ENCODE measurements around the gene TMEM178B. TPM values are rescaled to one million over a fixed set of nuclear protein-coding genes. Genes with fewer than 3 reads are reported as not detected.
A peak's percentile ranks its signal among the peaks of the same experiment; 100 is the strongest.

Gene TMEM178B
- total RNA-seq, 2 donors from 2014 or later = 1.7 to 4.1 TPM

DNA sequence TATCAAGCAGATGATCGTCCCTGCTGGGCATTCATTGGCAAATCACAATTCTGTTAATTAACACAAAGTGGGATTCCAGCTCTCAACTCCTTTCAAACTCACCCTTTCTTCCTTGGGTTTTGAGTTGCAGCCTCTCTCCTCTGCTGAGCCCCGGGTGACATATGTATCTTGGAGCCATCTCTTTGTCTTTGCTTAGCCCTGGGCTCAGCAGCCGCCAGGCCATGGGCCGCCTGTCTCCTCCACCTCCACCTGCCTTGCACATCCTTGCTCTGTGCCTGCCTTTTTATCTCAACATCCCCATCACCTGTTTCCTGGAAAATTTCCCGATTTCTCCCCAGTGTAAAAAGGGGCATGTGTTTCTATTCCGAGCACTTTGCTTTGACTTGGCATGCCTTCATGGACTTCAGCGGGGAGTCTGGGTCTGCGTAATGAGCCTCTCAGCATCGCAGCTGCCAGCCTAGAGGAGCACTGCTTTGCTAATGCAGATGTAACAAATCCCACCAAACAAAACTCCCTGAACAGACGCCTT, 336.0 kb downstream of the TMEM178B start:
- Histone ChIP-seq H3K9me3 (ENCODE audit: control insufficient read depth, low read length) (no peaks in the 10 kb centered on the region), H3K9ac (ENCODE audit: extremely low read depth, low read length, poor library complexity, severe bottlenecking) (no peak overlapping the region), H3K4me3 (ENCODE audit: low read length) (no peak overlapping the region), H3K27ac (ENCODE audit: low read depth, low read length) (peak overlapping the region; percentile 78), H3K36me3 (ENCODE audit: control insufficient read depth, insufficient read depth, low read length) (no peaks in the 10 kb centered on the region), H3K27me3 (ENCODE audit: control insufficient read depth, insufficient read depth, low read length, poor library complexity, severe bottlenecking) (no peaks in the 10 kb centered on the region), H3K4me1 (ENCODE audit: control insufficient read depth, insufficient read depth, low read length) (no peaks in the 10 kb centered on the region)
- WGBS, 2 experiments (ENCODE audit: insufficient coverage in 1 of 2, insufficient read length in 1 of 2) = 11 to 38% methylated on average over 4 to 10 of the region's 10 CpGs
- TF ChIP-seq, protein P1, sequence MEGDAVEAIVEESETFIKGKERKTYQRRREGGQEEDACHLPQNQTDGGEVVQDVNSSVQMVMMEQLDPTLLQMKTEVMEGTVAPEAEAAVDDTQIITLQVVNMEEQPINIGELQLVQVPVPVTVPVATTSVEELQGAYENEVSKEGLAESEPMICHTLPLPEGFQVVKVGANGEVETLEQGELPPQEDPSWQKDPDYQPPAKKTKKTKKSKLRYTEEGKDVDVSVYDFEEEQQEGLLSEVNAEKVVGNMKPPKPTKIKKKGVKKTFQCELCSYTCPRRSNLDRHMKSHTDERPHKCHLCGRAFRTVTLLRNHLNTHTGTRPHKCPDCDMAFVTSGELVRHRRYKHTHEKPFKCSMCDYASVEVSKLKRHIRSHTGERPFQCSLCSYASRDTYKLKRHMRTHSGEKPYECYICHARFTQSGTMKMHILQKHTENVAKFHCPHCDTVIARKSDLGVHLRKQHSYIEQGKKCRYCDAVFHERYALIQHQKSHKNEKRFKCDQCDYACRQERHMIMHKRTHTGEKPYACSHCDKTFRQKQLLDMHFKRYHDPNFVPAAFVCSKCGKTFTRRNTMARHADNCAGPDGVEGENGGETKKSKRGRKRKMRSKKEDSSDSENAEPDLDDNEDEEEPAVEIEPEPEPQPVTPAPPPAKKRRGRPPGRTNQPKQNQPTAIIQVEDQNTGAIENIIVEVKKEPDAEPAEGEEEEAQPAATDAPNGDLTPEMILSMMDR (conservative IDR thresholded peaks at IDR 0.05) = no peak
- Mint-ChIP-seq H3K4me3 (no peak overlapping the region), H3K9me3 (no peaks in the 10 kb centered on the region), H3K4me1 (peaks cover 6% of the 10 kb centered on the region), H3K27ac (no peak overlapping the region), H3K27me3 (ENCODE audit: insufficient read depth) (no peaks in the 10 kb centered on the region), H3K36me3 (ENCODE audit: low read depth) (no peaks in the 10 kb centered on the region)
- peak; percentile 62 for DNase-seq

DNA sequence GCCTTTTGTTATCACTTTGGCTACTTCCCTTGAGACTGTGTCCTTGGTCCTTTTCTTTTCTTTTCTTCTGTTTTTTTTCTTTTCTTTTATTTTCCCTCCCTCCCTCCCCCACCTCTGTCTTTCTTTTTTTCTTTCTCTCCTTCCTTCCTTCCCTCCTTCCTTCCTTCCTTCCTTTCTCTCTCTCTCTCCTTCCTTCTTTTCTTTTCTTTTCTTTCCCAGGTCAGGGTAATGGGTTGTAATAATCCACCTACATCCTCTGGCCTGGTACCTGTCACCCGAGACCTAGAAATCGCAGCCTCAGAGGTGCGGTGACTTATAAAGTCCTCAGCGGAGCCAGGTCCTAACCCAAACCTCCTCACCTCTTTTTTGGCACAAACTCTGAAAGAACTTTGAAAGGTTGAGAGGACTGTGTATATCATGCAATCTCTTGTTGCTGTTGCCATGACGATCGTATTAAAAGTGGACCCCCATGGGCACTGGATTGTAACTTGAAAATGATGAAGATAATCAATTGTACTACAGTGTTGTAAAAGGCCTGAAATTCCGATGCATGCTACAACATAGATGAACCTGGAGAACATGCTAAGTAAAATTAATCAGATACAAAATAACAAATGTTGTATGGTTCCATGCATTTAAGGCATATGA, 336.6 kb downstream of the TMEM178B start:
- Histone ChIP-seq H3K9me3 (ENCODE audit: control insufficient read depth, low read length) (no peaks in the 10 kb centered on the region), H3K9ac (ENCODE audit: extremely low read depth, low read length, poor library complexity, severe bottlenecking) (no peak overlapping the region), H3K27me3 (ENCODE audit: control insufficient read depth, insufficient read depth, low read length, poor library complexity, severe bottlenecking) (no peaks in the 10 kb centered on the region), H3K27ac (ENCODE audit: low read depth, low read length) (peak overlapping the region; percentile 78), H3K4me3 (ENCODE audit: low read length) (no peak overlapping the region), H3K36me3 (ENCODE audit: control insufficient read depth, insufficient read depth, low read length) (no peaks in the 10 kb centered on the region), H3K4me1 (ENCODE audit: control insufficient read depth, insufficient read depth, low read length) (no peaks in the 10 kb centered on the region)
- H3K9me3 Mint-ChIP-seq = no peaks in the 10 kb centered on the region
- TF ChIP-seq, protein P1 (conservative IDR thresholded peaks at IDR 0.05) = no peak
- H3K4me1 Mint-ChIP-seq = peaks cover 6% of the 10 kb centered on the region
- no peaks in the 10 kb centered on the region for H3K36me3 Mint-ChIP-seq (ENCODE audit: low read depth)
- H3K4me3 Mint-ChIP-seq = no peak overlapping the region
- no peak overlapping the region for H3K27ac Mint-ChIP-seq
- no peak for DNase-seq
- H3K27me3 Mint-ChIP-seq (ENCODE audit: insufficient read depth) = no peaks in the 10 kb centered on the region
- WGBS, 2 experiments (ENCODE audit: insufficient coverage in 1 of 2, insufficient read length in 1 of 2) = 91 to 94% methylated on average over 3 to 7 of the region's 7 CpGs

DNA sequence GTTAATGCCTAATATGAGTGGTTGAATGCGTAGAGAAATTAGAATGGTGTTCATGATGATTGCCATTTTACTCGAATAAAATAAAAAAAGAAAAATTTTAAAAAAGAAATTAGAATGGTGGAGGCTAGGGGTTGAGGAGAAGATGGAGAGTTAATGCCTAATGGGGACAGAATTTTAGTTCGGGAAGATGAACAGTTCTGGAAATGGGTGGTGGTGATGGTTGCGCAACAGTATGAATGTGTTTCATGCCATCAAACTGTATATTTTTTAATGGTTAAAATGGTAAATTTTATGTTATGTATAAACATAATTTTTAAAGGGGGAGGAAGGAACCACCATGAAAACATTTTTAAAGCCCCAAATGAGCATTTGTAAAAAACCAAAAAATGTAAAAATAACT, 337.3 kb downstream of the TMEM178B start:
- Mint-ChIP-seq H3K4me1 (peaks cover 6% of the 10 kb centered on the region), H3K4me3 (no peak overlapping the region), H3K36me3 (ENCODE audit: low read depth) (no peaks in the 10 kb centered on the region), H3K27me3 (ENCODE audit: insufficient read depth) (no peaks in the 10 kb centered on the region), H3K9me3 (no peaks in the 10 kb centered on the region), H3K27ac (no peak overlapping the region)
- Histone ChIP-seq H3K9ac (ENCODE audit: extremely low read depth, low read length, poor library complexity, severe bottlenecking) (no peak overlapping the region), H3K27me3 (ENCODE audit: control insufficient read depth, insufficient read depth, low read length, poor library complexity, severe bottlenecking) (no peaks in the 10 kb centered on the region), H3K4me3 (ENCODE audit: low read length) (no peak overlapping the region), H3K9me3 (ENCODE audit: control insufficient read depth, low read length) (no peaks in the 10 kb centered on the region), H3K4me1 (ENCODE audit: control insufficient read depth, insufficient read depth, low read length) (no peaks in the 10 kb centered on the region), H3K36me3 (ENCODE audit: control insufficient read depth, insufficient read depth, low read length) (no peaks in the 10 kb centered on the region), H3K27ac (ENCODE audit: low read depth, low read length) (no peak overlapping the region)
- TF ChIP-seq, protein P1 (conservative IDR thresholded peaks at IDR 0.05) = no peak
- DNase-seq = no peak
- WGBS, 2 experiments (ENCODE audit: insufficient coverage in 1 of 2, insufficient read length in 1 of 2) = 89 to 100% methylated on average over 3 to 4 of the region's 4 CpGs
